Right lobe of liver (tissue), 6 donors: ENCODE data around the gene AGPAT2. TPM values are rescaled to one million over a fixed set of nuclear protein-coding genes. Genes with fewer than 3 reads are reported as not detected.

ENCODE experiments used
- ATAC-seq, 4 donors: fragments of 200-7000 bp; cut with Tn5 transposase; one replicate each; pipeline ENCODE4 v1.9.1; 2020; ENCODE audit warnings: mild to moderate bottlenecking in 4 of 4, moderate library complexity in 4 of 4
- DNase-seq, 3 donors: peaks; one replicate each; pipeline ENCODE4 v3.0.0-alpha.2; 2020
- H3K27ac ChIP-seq, 3 donors: fragments of 200-600 bp; one replicate each; pipeline ENCODE4 v1.8.0; 2022
- H3K27me3 ChIP-seq, 2 donors: fragments of 200-600 bp; one replicate each; pipeline ENCODE4 v1.8.0; 2022
- H3K36me3 ChIP-seq, 4 donors: fragments of 200-600 bp; sonication (generic) in 1 of 4; one replicate each; pipeline versions ENCODE4 v1.5.1 to v1.8.0; 2017 to 2022; ENCODE audit warnings: control low read depth in 1 of 4
- H3K4me1 ChIP-seq, 4 donors: fragments of 200-600 bp; sonication (generic) in 1 of 4; one replicate each; pipeline versions ENCODE4 v1.5.1 to v1.8.0; 2017 to 2022; ENCODE audit warnings: control low read depth in 1 of 4
- H3K4me3 ChIP-seq, 3 donors: fragments of 200-600 bp; one replicate each; pipeline ENCODE4 v1.8.0; 2022
- H3K9me3 ChIP-seq, 4 donors: fragments of 200-600 bp; sonication (generic) in 1 of 4; one replicate each; pipeline versions ENCODE4 v1.5.1 to v1.8.0; 2017 to 2022; ENCODE audit warnings: control low read depth in 1 of 4
- POLR2A ChIP-seq: fragments of 450-650 bp; IDR thresholded peaks from one replicate; pipeline ENCODE4 v1.6.1; 2017; ENCODE audit warnings: antibody characterized with exemption, mild to moderate bottlenecking
- WGBS: methylation state at CpG from one replicate; pipeline ENCODE4 v1.1.6; 2018; ENCODE audit warnings: low coverage, low lambda C conversion rate; ENCODE audit not compliant: insufficient coverage; ENCODE audit errors: missing lambda C conversion rate; 5-methylcytosine and 5-hydroxymethylcytosine counted together
- intact Hi-C, 2 donors: fragments of 100-400 bp; cut with DNase I; formaldehyde crosslinking; loops; one replicate each; pipeline versions ENCODE4 v1.11.2 to v1.14.1; 2022
- total RNA-seq, 6 experiments: library from RNA; depleted of rRNA in 2 of 6; stranded (reverse); fragments of >200 nt in 2 of 6; fragmentation: NEBNext Ultra II Directional in 3 of 6; extraction: Animal tissue kit (Norgen Biotek cat#: 25700) in 3 of 6; gene quantifications; one replicate each; pipeline versions ENCODE4 v1.1.0 to v1.2.4, GENCODE V29; 2016 to 2023
- TF ChIP-seq, protein P1 (sequence below), 4 donors: fragments of 200-600 bp in 3 of 4; fragments of 450-650 bp in 1 of 4; IDR thresholded peaks; one replicate each; pipeline versions ENCODE4 v1.5.1 to v1.8.0; 2016 to 2022; ENCODE audit warnings: antibody characterized with exemption in 4 of 4, mild to moderate bottlenecking in 2 of 4
- donor health status: DM: no; HTN: yes; CAD: no.
- donor health status: DM: no; HTN: no; CAD: no.
- donor health status: DM: no; HTN: no; CAD: no.
- donor health status: DM: no; HTN: yes; CAD: no.
- donor health status: DM: no; HTN: yes; CAD: no.

AGPAT2 gene
- total RNA-seq, 6 experiments from 2014 or later: 117 to 379 (median 184) TPM

DNA sequence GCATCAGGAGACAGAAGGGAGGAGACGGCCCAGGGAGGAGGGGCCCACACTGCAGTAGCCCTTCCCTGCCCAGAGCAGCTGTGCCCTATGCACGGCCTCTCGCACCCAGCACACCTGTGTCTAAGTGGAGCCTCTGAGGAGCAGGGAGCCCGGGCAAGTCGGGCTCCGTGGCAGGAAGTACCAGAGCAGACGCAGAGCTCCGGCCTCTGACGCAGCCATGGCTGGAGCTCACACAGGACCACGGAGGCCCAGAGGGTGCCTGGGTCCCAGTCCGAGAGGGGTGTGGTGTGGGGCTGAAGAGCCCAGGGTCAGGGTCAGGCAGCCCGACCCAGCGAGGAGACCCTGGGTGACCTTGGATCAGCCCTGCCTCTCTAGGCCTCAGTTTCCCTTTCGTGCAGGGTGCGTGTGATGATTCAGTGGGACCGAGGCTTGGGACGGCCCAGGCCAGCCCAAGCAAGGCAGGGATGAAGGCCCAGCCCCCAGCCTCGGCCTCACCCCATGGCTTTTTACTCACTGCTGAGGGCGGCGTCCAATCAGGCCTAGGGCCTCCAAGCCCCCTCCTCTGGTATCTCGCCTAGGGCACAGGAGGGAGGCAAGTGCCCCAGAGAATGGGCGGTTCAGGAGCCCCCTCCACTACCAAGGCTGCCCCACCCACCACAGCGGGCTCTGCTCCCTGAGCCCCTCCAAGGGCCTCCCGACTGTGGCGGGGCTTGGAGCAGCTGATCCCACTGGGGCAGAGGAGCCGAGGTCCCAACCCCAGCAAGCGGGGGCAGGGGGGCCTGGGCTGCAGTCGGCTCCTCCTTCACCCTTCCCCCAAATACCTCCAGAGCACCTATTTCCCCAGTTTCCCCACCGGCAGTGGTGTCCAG is 4.3 kb upstream of the AGPAT2 start:
- no peak for DNase-seq
- Histone ChIP-seq H3K9me3 (no peaks in the 10 kb centered on the region), H3K27me3 (no peaks in the 10 kb centered on the region), H3K27ac (no peak overlapping the region), H3K4me3 (no peak overlapping the region), H3K4me1 (peaks cover 0 to 83% (median 42%) of the 10 kb centered on the region in 4 donors), H3K36me3 (no peaks in the 10 kb centered on the region)
- 84% methylated on average over 4 of the region's 29 CpGs for WGBS
- no peak for ATAC-seq
- intact Hi-C loops: no loop called here
- TF ChIP-seq, protein P1, sequence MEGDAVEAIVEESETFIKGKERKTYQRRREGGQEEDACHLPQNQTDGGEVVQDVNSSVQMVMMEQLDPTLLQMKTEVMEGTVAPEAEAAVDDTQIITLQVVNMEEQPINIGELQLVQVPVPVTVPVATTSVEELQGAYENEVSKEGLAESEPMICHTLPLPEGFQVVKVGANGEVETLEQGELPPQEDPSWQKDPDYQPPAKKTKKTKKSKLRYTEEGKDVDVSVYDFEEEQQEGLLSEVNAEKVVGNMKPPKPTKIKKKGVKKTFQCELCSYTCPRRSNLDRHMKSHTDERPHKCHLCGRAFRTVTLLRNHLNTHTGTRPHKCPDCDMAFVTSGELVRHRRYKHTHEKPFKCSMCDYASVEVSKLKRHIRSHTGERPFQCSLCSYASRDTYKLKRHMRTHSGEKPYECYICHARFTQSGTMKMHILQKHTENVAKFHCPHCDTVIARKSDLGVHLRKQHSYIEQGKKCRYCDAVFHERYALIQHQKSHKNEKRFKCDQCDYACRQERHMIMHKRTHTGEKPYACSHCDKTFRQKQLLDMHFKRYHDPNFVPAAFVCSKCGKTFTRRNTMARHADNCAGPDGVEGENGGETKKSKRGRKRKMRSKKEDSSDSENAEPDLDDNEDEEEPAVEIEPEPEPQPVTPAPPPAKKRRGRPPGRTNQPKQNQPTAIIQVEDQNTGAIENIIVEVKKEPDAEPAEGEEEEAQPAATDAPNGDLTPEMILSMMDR (IDR thresholded peaks at IDR 0.05): no peak
- TF ChIP-seq POLR2A: no peak

- H3K4me1 ChIP-seq: peaks cover 0 to 79% (median 38%) of the 10 kb centered on the region in 4 donors
- DNase-seq (peak; percentile 86 to 91 (median 91)), ATAC-seq (peak; percentile 26 to 53 (median 36))
- H3K36me3 ChIP-seq: no peaks in the 10 kb centered on the region
- H3K4me3 ChIP-seq: no peak overlapping the region
- no peaks in the 10 kb centered on the region for H3K27me3 ChIP-seq
- TF ChIP-seq POLR2A: no peak
- TF ChIP-seq, protein P1 (IDR thresholded peaks at IDR 0.05): no peak
- intact Hi-C loops: no loop called here
- peak overlapping the region; percentile 31 to 80 (median 56) for H3K27ac ChIP-seq
- no peaks in the 10 kb centered on the region for H3K9me3 ChIP-seq
- 45% methylated on average over 4 of the region's 15 CpGs for WGBS
Measured at GRCh38 chr9:136690806-136691261, 3.6 kb upstream of the AGPAT2 start.

DNA sequence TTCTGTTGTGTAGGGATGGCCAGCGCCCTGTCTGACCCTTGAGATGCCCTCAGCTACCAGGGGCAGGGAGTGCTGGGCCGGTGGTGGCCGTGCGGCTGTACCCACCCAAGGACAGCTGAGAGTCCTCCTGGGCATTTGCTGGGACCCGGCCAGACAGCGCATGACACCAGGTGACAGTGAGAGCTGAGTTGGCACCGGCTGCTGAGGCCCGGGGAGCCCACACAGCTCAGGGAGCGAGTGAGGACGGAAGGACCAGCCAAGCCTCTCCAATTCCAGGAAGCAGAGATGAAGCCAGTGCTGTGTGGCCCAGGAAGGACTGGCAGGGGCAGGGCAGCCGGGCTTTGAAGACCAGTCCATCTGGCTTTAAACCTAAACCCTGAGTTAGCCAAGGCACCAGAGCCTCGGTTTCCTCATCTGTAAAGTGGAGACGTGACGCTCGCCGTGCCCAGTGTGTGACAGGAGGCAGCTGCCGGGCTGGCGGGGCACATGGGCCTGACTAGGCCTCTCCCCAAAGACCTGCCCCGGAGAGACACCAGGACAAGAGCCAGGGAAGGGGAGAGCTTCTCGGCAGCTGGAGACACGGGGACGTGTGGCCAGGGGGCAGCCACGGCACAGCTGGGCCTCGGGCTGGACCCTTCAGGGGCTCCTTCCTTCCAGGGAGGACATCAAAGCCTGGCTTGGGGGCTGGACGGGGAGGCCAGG is 3.0 kb upstream of the AGPAT2 start:
- TF ChIP-seq, protein P1 (IDR thresholded peaks at IDR 0.05): no peak
- peak; percentile 49 for TF ChIP-seq POLR2A
- DNase-seq (peak; percentile 76 to 89 (median 82)), ATAC-seq (peak; percentile 2 to 18 (median 7))
- H3K27me3 ChIP-seq: no peaks in the 10 kb centered on the region
- H3K36me3 ChIP-seq: no peaks in the 10 kb centered on the region
- H3K27ac ChIP-seq: peak overlapping the region; percentile 31 to 80 (median 56)
- peaks cover 0 to 79% (median 38%) of the 10 kb centered on the region in 4 donors for H3K4me1 ChIP-seq
- no peaks in the 10 kb centered on the region for H3K9me3 ChIP-seq
- H3K4me3 ChIP-seq: no peak overlapping the region
- intact Hi-C loops: no loop called here
- WGBS: no CpG with 5 or more reads among the region's 25 CpGs

DNA sequence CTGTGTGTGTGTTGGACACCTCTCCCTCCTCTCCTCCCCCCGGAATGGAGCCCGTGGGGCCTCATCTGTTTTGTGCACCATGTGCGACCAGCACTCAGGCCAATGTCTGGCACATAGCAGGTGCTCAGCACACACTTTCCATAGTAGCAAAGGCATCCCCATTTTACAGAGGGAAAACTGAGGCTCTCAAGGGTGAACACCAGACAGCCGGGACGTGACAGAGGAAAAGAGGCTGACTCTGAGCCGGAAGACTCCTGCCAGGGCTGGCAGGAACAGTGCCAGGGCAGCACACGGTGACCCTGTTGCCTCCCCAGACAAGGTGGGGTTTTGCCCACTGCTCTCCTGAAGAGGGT is 1.8 kb upstream of the AGPAT2 start:
- peaks cover 0 to 79% (median 36%) of the 10 kb centered on the region in 4 donors for H3K4me1 ChIP-seq
- H3K27ac ChIP-seq: peak overlapping the region in 1 of 3 donors; percentile 80
- intact Hi-C loops: no loop called here
- no peak for ATAC-seq
- no peaks in the 10 kb centered on the region for H3K27me3 ChIP-seq
- no peak overlapping the region for H3K4me3 ChIP-seq
- H3K36me3 ChIP-seq: no peaks in the 10 kb centered on the region
- H3K9me3 ChIP-seq: no peaks in the 10 kb centered on the region
- 68% methylated on average over 4 of the region's 7 CpGs for WGBS
- DNase-seq: peak in 1 of 3 donors; percentile 51
- TF ChIP-seq POLR2A: no peak
- TF ChIP-seq, protein P1 (IDR thresholded peaks at IDR 0.05): no peak
